Neural cell (in vitro differentiated cells): ENCODE data around the gene IGF1. TPM values are rescaled to one million over a fixed set of nuclear protein-coding genes. Genes with fewer than 3 reads are reported as not detected.

ENCODE experiments used
- H2AFZ ChIP-seq: fragments of 200-600, 300-800 bp; sonication (generic), shearing (Covaris generic); 2 replicates; pipeline ENCODE4 v1.6.0; 2014; ENCODE audit warnings: low read depth, mild to moderate bottlenecking, antibody characterized with exemption, low read length, moderate library complexity
- H3F3A ChIP-seq: fragments of 200-600 bp; shearing (Covaris generic); 2 replicates; pipeline ENCODE4 v1.6.1; 2016; ENCODE audit warnings: mild to moderate bottlenecking, moderate library complexity, mixed read lengths, antibody characterized with exemption, low read length; ENCODE audit not compliant: insufficient read depth, poor library complexity, severe bottlenecking
- H3K27ac ChIP-seq: fragments of 200-600, 300-800 bp; sonication (generic), shearing (Covaris generic); 2 replicates; pipeline ENCODE4 v1.5.1; 2014; ENCODE audit warnings: mild to moderate bottlenecking, low read length, moderate library complexity
- H3K27me3 ChIP-seq: fragments of 300-800, 200-600 bp; sonication (generic), shearing (Covaris generic); 2 replicates; pipeline ENCODE4 v1.6.0; 2014; ENCODE audit warnings: mild to moderate bottlenecking, low read depth, low read length, moderate library complexity; ENCODE audit not compliant: insufficient read depth
- H3K36me3 ChIP-seq: fragments of 300-800, 200-600 bp; sonication (generic), shearing (Covaris generic); 2 replicates; pipeline ENCODE4 v1.5.1; 2014; ENCODE audit warnings: mild to moderate bottlenecking, antibody characterized with exemption, low read length, moderate library complexity; ENCODE audit not compliant: insufficient read depth
- H3K4me2 ChIP-seq: fragments of 300-800, 200-600 bp; sonication (generic), shearing (Covaris generic); 2 replicates; pipeline ENCODE4 v1.6.0; 2014; ENCODE audit warnings: mild to moderate bottlenecking, low read length
- H3K4me3 ChIP-seq: fragments of 300-800, 200-600 bp; sonication (generic), shearing (Covaris generic); 2 replicates; pipeline ENCODE4 v1.5.1; 2014; ENCODE audit warnings: mild to moderate bottlenecking, low read length, moderate library complexity
- H3K79me2 ChIP-seq: fragments of 200-600 bp; shearing (Covaris generic); replicated peaks from 2 replicates; pipeline ENCODE4 v1.6.0; 2014; ENCODE audit warnings: mild to moderate bottlenecking, low read length, moderate library complexity; ENCODE audit not compliant: insufficient read depth
- H3K9ac ChIP-seq: fragments of 300-800, 200-600 bp; sonication (generic), shearing (Covaris generic); 2 replicates; pipeline ENCODE4 v1.6.1; 2016; ENCODE audit warnings: mild to moderate bottlenecking, low read length, mixed read lengths
- H3K9me2 ChIP-seq: fragments of 200-600 bp; shearing (Covaris generic); 2 replicates; pipeline ENCODE4 v1.6.1; 2016; ENCODE audit warnings: mild to moderate bottlenecking, low read length, mixed read lengths; ENCODE audit not compliant: insufficient read depth
- H3K9me3 ChIP-seq: fragments of 200-600, 300-800 bp; sonication (generic), shearing (Covaris generic); 2 replicates; pipeline ENCODE4 v1.6.1; 2016; ENCODE audit warnings: mild to moderate bottlenecking, mixed run types, low read length, moderate library complexity, mixed read lengths
- H4K20me1 ChIP-seq: fragments of 200-600 bp; shearing (Covaris generic); 2 replicates; pipeline ENCODE4 v1.6.1; 2016; ENCODE audit warnings: mild to moderate bottlenecking, mixed run types; ENCODE audit not compliant: insufficient read depth
- CTCF ChIP-seq: fragments of 450-650 bp; IDR thresholded peaks from 2 replicates; pipeline ENCODE4 v1.5.1; 2014; ENCODE audit warnings: antibody characterized with exemption, mild to moderate bottlenecking, moderate library complexity; ENCODE audit not compliant: poor library complexity, severe bottlenecking
- EP300 ChIP-seq: fragments of 450-650 bp; conservative IDR thresholded peaks from 2 replicates; pipeline ENCODE4 v1.6.1; 2014; ENCODE audit warnings: antibody characterized with exemption, mild to moderate bottlenecking, moderate library complexity; ENCODE audit not compliant: poor library complexity, severe bottlenecking
- EZH2 ChIP-seq: fragments of 200-600, 300-800 bp; shearing (Covaris generic), sonication (generic); IDR thresholded peaks from 2 replicates; pipeline ENCODE4 v1.6.1; 2014; ENCODE audit warnings: antibody characterized with exemption, low read length, borderline replicate concordance, mild to moderate bottlenecking; ENCODE audit not compliant: insufficient read depth, poor library complexity, severe bottlenecking
- MXI1 ChIP-seq: fragments of 450-650 bp; conservative IDR thresholded peaks from 2 replicates; pipeline ENCODE4 v1.6.1; 2014; ENCODE audit warnings: antibody characterized with exemption, mild to moderate bottlenecking; ENCODE audit not compliant: poor library complexity, severe bottlenecking
- POLR2AphosphoS5 ChIP-seq: IDR thresholded peaks from 2 replicates; pipeline ENCODE4 v1.6.1; 2012
- RAD21 ChIP-seq: fragments of 450-650 bp; conservative IDR thresholded peaks from 2 replicates; pipeline ENCODE4 v1.6.1; 2014; ENCODE audit warnings: antibody characterized with exemption, mild to moderate bottlenecking, moderate library complexity
- REST ChIP-seq: IDR thresholded peaks from 2 replicates; pipeline ENCODE4 v1.6.1; 2012; ENCODE audit warnings: borderline replicate concordance
- SMC3 ChIP-seq: fragments of 450-650 bp; conservative IDR thresholded peaks from 2 replicates; pipeline ENCODE4 v1.6.1; 2014; ENCODE audit warnings: antibody characterized with exemption, mild to moderate bottlenecking, moderate library complexity; ENCODE audit not compliant: poor library complexity
- TAF1 ChIP-seq: IDR thresholded peaks from 2 replicates; pipeline ENCODE4 v1.6.1; 2012; ENCODE audit warnings: low read depth
- polyA plus RNA-seq: library from polyadenylated mRNA; depleted of rRNA; stranded (reverse); fragments of >200 nt; gene quantifications from 2 replicates; pipeline ENCODE4 v1.2.3, GENCODE V29; 2014

Gene IGF1
- polyA plus RNA-seq, 1 donor from 2014 or later: not detected

- no peak overlapping the region for H2AFZ ChIP-seq
- no peaks in the 10 kb centered on the region for H3K27me3 ChIP-seq
- no peaks in the 10 kb centered on the region for H3K79me2 ChIP-seq
- no peak overlapping the region for H3K4me3 ChIP-seq
- H3K9me3 ChIP-seq: no peaks in the 10 kb centered on the region
- no peak overlapping the region for H3K9ac ChIP-seq
- H3F3A ChIP-seq: no peaks in the 10 kb centered on the region
- no peaks in the 10 kb centered on the region for H4K20me1 ChIP-seq
- no peak overlapping the region for H3K4me2 ChIP-seq
- TF ChIP-seq POLR2AphosphoS5 (no peak), RAD21 (no peak), EP300 (no peak), SMC3 (no peak), CTCF (no peak), REST (no peak), MXI1 (no peak), EZH2 (no peak), TAF1 (no peak)
- H3K27ac ChIP-seq: no peak overlapping the region
- no peaks in the 10 kb centered on the region for H3K9me2 ChIP-seq
- H3K36me3 ChIP-seq: no peaks in the 10 kb centered on the region
These were observed 25.3 kb downstream of the IGF1 start for GRCh38 chr12:102454808-102455760.

GRCh38 chr12:102454330-102454729 lies 26.0 kb downstream of the IGF1 start:
- Histone ChIP-seq H2AFZ (no peak overlapping the region), H3F3A (no peaks in the 10 kb centered on the region), H4K20me1 (no peaks in the 10 kb centered on the region), H3K27ac (no peak overlapping the region), H3K4me3 (no peak overlapping the region), H3K4me2 (no peak overlapping the region), H3K27me3 (no peaks in the 10 kb centered on the region), H3K79me2 (no peaks in the 10 kb centered on the region), H3K9ac (no peak overlapping the region), H3K9me3 (no peaks in the 10 kb centered on the region), H3K36me3 (no peaks in the 10 kb centered on the region), H3K9me2 (no peaks in the 10 kb centered on the region)
- TF ChIP-seq EZH2: no peak
